ENCODE measurements around the gene NHSL1. TPM values are rescaled to one million over a fixed set of nuclear protein-coding genes. Genes with fewer than 3 reads are reported as not detected.
A peak's percentile ranks its signal among the peaks of the same experiment; 100 is the strongest.

The NHSL1 gene
- total and polyA plus RNA-seq, 2 donors (not counting 3 experiments of a cell fraction or from before 2014, with no cell fraction given): 24.8 to 55.0 TPM

- no peak for TF ChIP-seq JUN (IDR thresholded peaks at IDR 0.05; ENCODE audit: borderline replicate concordance, insufficient read depth, insufficient read length, low read depth)
- TF ChIP-seq FOS (IDR thresholded peaks at IDR 0.05; ENCODE audit: borderline replicate concordance, insufficient read depth, low read length): no peak
- TF ChIP-seq POLR2A (IDR thresholded peaks at IDR 0.05; ENCODE audit: low read depth, low read length): no peak
- no peak for TF ChIP-seq GATA2 (IDR thresholded peaks at IDR 0.05; ENCODE audit: insufficient read depth, insufficient read length, low read depth, low read length)
- no peak for TF ChIP-seq CTCF (IDR thresholded peaks at IDR 0.05; ENCODE audit: extremely low read depth in 1 of 2, insufficient read depth in 1 of 2, low read depth in 1 of 2, low read length in 2 of 2)
- TF ChIP-seq EZH2 (IDR thresholded peaks at IDR 0.05; ENCODE audit: borderline replicate concordance, low read depth, low read length, severe bottlenecking): no peak
- no peak for TF ChIP-seq POLR2AphosphoS5 (IDR thresholded peaks at IDR 0.05; ENCODE audit: insufficient read depth, low read depth, low read length)
- no peak for TF ChIP-seq MYC (IDR thresholded peaks at IDR 0.05; ENCODE audit: low read depth, low read length)
- TF ChIP-seq MAX (IDR thresholded peaks at IDR 0.05; ENCODE audit: insufficient read depth, insufficient read length): no peak
- CTCF ChIA-PET: interaction anchor here (0.9 to 2.7 kb wide), 3 partner anchors 20 to 406 kb away, joined by 3 to 11 read pairs (median 8); no protein-coding TSS in a partner anchor
- DNase-seq (ENCODE audit: low read depth, low spot score): peak; percentile 34
Observed at GRCh38 chr6:138521790-138522189, 22.5 kb upstream of the NHSL1 start.

More at GRCh38 chr6:138521790-138522189, 22.5 kb upstream of the NHSL1 start:
- intact Hi-C loops (cut with micrococcal nuclease) (loop anchor here (2.0 kb wide), 3 partner anchors 21 to 245 kb away; no protein-coding TSS in a partner anchor), dilution Hi-C loops (cut with MboI; ENCODE audit: extremely low pct_ligation_motif_present, low sequenced_read_pairs) (no loop called here)
- Histone ChIP-seq H3K27me3 (ENCODE audit: control insufficient read depth in 2 of 2, insufficient read depth in 2 of 2, low read length in 2 of 2) (no peaks in the 10 kb centered on the region), H3K4me1 (ENCODE audit: control insufficient read depth, extremely low read depth, insufficient read depth, low read length) (peaks cover 22% of the 10 kb centered on the region), H3K27ac (ENCODE audit: insufficient read depth, low read depth, low read length) (no peak overlapping the region), H3K79me2 (ENCODE audit: control insufficient read depth, insufficient read depth, low read length) (peaks cover 72% of the 10 kb centered on the region), H2AFZ (ENCODE audit: low read depth, low read length) (no peak overlapping the region), H3K4me2 (ENCODE audit: insufficient read depth, low read length) (no peak overlapping the region), H3K36me3 (ENCODE audit: control insufficient read depth in 2 of 2, extremely low read depth in 1 of 2, insufficient read depth in 2 of 2, low read length in 2 of 2) (no peaks in the 10 kb centered on the region), H3K4me3 (replicated peaks in 1 of 3; ENCODE audit: insufficient read depth in 1 of 3, low read depth in 1 of 3, low read length in 3 of 3) (no peak overlapping the region), H4K20me1 (replicated peaks; ENCODE audit: control insufficient read depth, extremely low read depth, insufficient read depth, low read length) (no peaks in the 10 kb centered on the region), H3K9ac (replicated peaks; ENCODE audit: extremely low read depth, insufficient read depth, low read length) (no peak overlapping the region), H3K9me3 (replicated peaks; ENCODE audit: control insufficient read depth, insufficient read depth, low read length) (no peaks in the 10 kb centered on the region), H3K9me1 (replicated peaks; ENCODE audit: control insufficient read depth, extremely low read depth, insufficient read depth, low read length) (no peaks in the 10 kb centered on the region)
- POLR2A ChIA-PET: no interaction called here
- FAIRE-seq: peak; percentile 78
- BruUV-seq (replicated peaks): no TSS peak

Data from endothelial cell of umbilical vein (primary cell).